Measurements from ENCODE around the gene TXLNA. TPM values are rescaled to one million over a fixed set of nuclear protein-coding genes. Genes with fewer than 3 reads are reported as not detected.

The TXLNA gene
- total RNA-seq, 1 experiment from 2014 or later: 47.5 TPM

- DNase-seq (ENCODE audit: low spot score): peak; percentile 58
Observed at GRCh38 chr1:32208891-32209328, 29.4 kb downstream of the TXLNA start, which contains the start of gene DCDC2B. DCDC2B (plus strand) TSS chr1:32209089; CDS start chr1:32209094, 5 bp downstream.

GRCh38 chr1:32215629-32216480 lies 36.4 kb downstream of the TXLNA start:
- peak; percentile 63 for DNase-seq (ENCODE audit: low spot score)

GRCh38 chr1:32216566-32216965 lies 37.1 kb downstream of the TXLNA start:
- DNase-seq (ENCODE audit: low spot score): no peak

GRCh38 chr1:32219022-32219421 lies 39.5 kb downstream of the TXLNA start:
- DNase-seq (ENCODE audit: low spot score): no peak

- DNase-seq (ENCODE audit: low spot score): no peak
Observed at GRCh38 chr1:32220746-32221580, 41.5 kb downstream of the TXLNA start.

- no peak for DNase-seq (ENCODE audit: low spot score)
Observed at GRCh38 chr1:32221581-32221979, 42.1 kb downstream of the TXLNA start.

GRCh38 chr1:32221980-32222755 lies 42.7 kb downstream of the TXLNA start, which contains the start of the genes EIF3I and TMEM234:
EIF3I (plus strand) TSS chr1:32222407; CDS start chr1:32222442, 35 bp downstream.
TMEM234 (minus strand) TSS chr1:32222353; CDS start chr1:32222322, 31 bp downstream.
- DNase-seq (ENCODE audit: low spot score): peak; percentile 89

- DNase-seq (ENCODE audit: low spot score): no peak
Observed at GRCh38 chr1:32223683-32224082, 44.2 kb downstream of the TXLNA start.

GRCh38 chr1:32224285-32224684 lies 44.8 kb downstream of the TXLNA start:
- no peak for DNase-seq (ENCODE audit: low spot score)

- DNase-seq (ENCODE audit: low spot score): no peak
Observed at GRCh38 chr1:32228771-32229170, 49.3 kb downstream of the TXLNA start.

- DNase-seq (ENCODE audit: low spot score): no peak
Observed at GRCh38 chr1:32231843-32232432, 52.5 kb downstream of the TXLNA start.

- DNase-seq (ENCODE audit: low spot score): no peak
Observed at GRCh38 chr1:32232558-32233304, 53.3 kb downstream of the TXLNA start.

GRCh38 chr1:32234792-32235191 lies 55.3 kb downstream of the TXLNA start:
- no peak for DNase-seq (ENCODE audit: low spot score)

- no peak for DNase-seq (ENCODE audit: low spot score)
Observed at GRCh38 chr1:32239337-32239736, 59.9 kb downstream of the TXLNA start.

- DNase-seq (ENCODE audit: low spot score): no peak
Observed at GRCh38 chr1:32239790-32240139, 60.3 kb downstream of the TXLNA start.

GRCh38 chr1:32240140-32240951 lies 60.9 kb downstream of the TXLNA start:
- DNase-seq (ENCODE audit: low spot score): no peak

GRCh38 chr1:32241001-32241763 lies 61.7 kb downstream of the TXLNA start:
- peak; percentile 37 for DNase-seq (ENCODE audit: low spot score)

GRCh38 chr1:32242341-32242851 lies 62.9 kb downstream of the TXLNA start:
- DNase-seq (ENCODE audit: low spot score): no peak

- DNase-seq (ENCODE audit: low spot score): no peak
Observed at GRCh38 chr1:32246888-32247273, 67.4 kb downstream of the TXLNA start, which contains the start of gene FAM167B. FAM167B (plus strand) TSS chr1:32247222; CDS start chr1:32247422, 200 bp downstream.
